Measurements from ENCODE around the gene RIT2.
"Not testable (repeated sequence)": the region's sequence is repeated elsewhere in the genome, so short reads cannot be mapped to it uniquely, and the experiment has no call there.

The RIT2 gene

GRCh38 chr18:42830936-42831335 is 284.5 kb downstream of the RIT2 start:
- DNase-seq (ENCODE audit: low read depth) = no peak

- no peak for DNase-seq (ENCODE audit: low read depth)
Observed at GRCh38 chr18:42828881-42829280, 286.6 kb downstream of the RIT2 start.

- DNase-seq (ENCODE audit: low read depth) = no peak
Observed at GRCh38 chr18:42824178-42824577, 291.3 kb downstream of the RIT2 start.

GRCh38 chr18:42822711-42823110 is 292.8 kb downstream of the RIT2 start:
- DNase-seq (ENCODE audit: low read depth) = no peak

- DNase-seq (ENCODE audit: low read depth) = no peak
Observed at GRCh38 chr18:42821492-42821891, 294.0 kb downstream of the RIT2 start.

GRCh38 chr18:42814618-42815017 is 300.9 kb downstream of the RIT2 start:
- no peak for DNase-seq (ENCODE audit: low read depth)

DNA sequence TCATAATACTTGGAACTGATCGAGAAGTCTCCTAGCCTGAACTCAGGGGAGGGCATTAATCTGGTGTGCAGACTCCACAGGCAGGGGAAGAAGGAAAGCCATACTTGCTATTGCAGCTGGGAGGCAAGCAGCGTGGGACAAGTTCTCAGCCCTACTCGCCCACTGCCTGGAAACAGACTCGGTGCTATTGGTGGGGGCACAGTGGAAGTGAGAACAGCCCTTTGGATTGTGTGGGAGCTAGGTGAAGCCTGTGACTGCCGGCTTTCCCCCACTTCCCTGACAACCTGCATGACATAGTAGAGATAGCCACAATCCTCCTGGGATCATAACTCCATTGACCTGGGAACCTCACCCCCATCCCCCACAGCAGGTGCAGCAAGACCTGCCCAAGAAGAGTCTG is 301.3 kb downstream of the RIT2 start:
- no peak for DNase-seq (ENCODE audit: low read depth)

DNA sequence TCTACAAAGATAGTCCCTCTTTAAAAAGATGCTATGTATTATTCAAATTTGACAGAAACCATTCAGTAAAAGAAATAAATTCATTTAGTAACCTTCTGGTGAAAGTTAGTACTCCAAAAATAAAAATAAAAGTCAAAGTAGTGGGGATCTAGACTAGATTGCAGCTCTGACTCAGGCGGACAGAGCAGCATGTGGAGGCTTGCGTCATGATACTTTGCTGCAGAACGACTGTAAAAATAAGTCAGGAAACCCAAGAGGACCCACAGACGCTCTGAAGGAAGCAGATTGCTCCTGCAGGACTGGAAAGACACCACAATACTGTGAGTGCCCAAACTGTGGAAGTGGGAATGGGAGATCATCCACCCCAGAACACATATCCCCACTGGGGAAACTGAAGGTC is 301.9 kb downstream of the RIT2 start:
- no peak for DNase-seq (ENCODE audit: low read depth)

DNA sequence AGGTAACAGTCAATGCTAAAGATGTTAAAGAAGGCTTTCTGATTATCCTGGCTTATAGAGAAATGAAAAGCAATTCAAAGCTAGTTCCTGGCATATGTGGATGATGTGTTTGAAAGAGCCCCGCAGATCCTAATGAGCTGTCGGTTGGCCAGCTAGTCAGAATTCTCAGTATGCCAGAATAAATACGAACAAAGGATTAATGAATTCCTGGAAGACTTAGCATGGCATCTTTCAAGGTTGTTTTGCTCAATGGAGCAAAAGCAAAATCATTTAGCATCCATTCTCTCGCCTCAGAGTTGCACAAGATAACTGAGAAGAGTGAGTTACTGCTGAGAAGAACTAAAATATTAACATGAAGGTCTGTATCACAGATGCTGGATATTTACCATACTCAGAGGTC is 307.6 kb downstream of the RIT2 start:
- DNase-seq (ENCODE audit: low read depth) = no peak

- DNase-seq (ENCODE audit: low read depth) = no peak
Observed at GRCh38 chr18:42801706-42802105, 313.8 kb downstream of the RIT2 start.

DNA sequence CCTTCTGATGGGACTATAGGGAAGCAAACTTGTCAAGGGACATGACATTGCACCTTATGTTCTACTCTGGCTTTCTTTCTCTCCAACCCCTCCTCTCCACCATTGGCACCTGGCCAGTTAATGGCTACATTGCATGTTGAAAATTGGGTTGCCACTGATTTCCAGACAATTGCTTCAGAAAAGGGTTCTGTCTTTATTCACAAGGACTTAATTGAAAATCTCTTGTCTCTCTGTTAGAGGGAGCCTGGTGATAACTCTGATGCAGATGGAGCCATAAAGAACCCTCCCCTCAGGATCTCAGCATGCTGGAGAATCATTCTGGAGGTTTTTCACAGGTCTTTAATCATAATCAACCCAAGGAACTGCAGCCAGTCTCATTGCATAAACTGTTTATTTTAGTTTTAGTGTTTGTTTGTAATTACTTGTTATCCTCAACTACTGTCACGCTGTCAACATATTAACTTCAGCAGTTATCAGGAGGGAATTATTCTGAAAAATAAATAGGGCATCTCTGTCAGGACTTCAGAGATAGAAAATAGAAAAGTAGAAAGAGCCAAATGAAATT is 316.8 kb downstream of the RIT2 start:
- no peak for DNase-seq (ENCODE audit: low read depth)

GRCh38 chr18:42795213-42795789 is 320.2 kb downstream of the RIT2 start:
- DNase-seq (ENCODE audit: low read depth) = not testable (repeated sequence)

- DNase-seq (ENCODE audit: low read depth) = no peak
Observed at GRCh38 chr18:42792731-42793130, 322.8 kb downstream of the RIT2 start.

GRCh38 chr18:42784632-42785031 is 330.9 kb downstream of the RIT2 start:
- no peak for DNase-seq (ENCODE audit: low read depth)

- no peak for DNase-seq (ENCODE audit: low read depth)
Observed at GRCh38 chr18:42782929-42783328, 332.6 kb downstream of the RIT2 start.

GRCh38 chr18:42781298-42781815 is 334.1 kb downstream of the RIT2 start:
- DNase-seq (ENCODE audit: low read depth) = no peak

- no peak for DNase-seq (ENCODE audit: low read depth)
Observed at GRCh38 chr18:42780171-42780570, 335.3 kb downstream of the RIT2 start.

DNA sequence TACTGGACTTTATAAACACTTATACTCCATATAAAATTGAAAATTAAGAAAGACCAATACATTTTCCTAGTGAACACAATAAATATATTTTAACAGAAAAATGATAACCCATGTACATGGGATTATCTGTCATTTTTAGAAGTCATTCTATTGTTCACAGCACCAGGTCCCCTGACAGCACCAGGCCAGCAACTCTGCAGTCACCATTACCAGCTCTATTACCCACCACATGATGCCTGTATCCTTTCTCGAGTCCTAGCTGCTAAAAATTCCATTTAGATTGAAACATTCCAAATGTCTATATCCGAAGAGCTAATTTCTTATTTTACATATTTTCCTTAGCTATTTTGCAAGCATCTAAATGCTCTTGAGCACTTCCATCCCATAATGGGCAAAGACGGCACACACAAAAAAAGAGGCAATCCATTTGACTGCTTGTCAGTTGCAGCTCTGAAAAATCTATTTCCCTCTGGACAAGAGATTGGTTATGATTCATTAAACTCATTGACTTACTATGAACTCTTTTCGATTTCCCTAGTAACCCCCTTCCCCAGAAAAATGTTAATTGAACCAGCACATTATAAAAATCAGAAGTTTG is 336.9 kb downstream of the RIT2 start:
- DNase-seq (ENCODE audit: low read depth) = no peak

DNA sequence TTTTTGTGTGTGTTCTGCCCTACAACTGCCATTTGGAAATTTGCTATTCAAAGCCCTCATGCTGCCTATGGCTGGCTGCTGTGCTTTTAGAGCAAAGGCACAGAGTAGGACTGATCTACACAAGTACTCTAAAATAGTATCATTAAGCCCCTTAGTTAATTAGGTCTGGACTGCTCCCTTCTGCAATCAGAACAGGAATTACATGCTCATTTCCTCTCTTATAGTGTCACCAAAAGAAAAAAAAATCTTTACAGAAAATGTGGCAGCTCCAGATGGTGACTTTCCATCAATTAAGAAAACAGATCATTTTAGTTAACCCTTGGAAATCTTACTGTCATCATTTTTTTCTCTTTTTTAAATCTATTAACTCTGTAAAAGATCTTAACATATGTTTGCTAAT is 337.5 kb downstream of the RIT2 start:
- no peak for DNase-seq (ENCODE audit: low read depth)

DNA sequence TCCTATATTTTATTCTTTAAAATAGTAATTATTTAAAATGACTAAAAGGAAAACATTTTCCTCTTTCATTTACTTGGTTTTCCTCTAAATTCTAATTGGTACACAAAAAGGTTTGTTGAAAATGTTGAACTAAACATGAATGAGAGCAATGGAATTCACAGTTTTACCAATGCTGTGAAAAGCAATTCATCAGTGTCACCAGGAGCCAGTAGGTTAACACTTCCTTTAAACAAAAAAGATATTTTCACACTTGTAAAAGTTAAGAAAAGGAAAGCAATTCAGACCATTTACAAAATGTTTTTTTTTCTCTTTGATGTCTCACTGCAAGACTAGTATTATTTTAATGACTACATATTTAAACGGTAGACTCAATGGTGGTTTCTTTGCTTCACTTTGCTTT is 341.6 kb downstream of the RIT2 start:
- DNase-seq (ENCODE audit: low read depth) = no peak

GRCh38 chr18:42771936-42772335 is 343.5 kb downstream of the RIT2 start:
- no peak for DNase-seq (ENCODE audit: low read depth)

GRCh38 chr18:42765302-42765701 is 350.2 kb downstream of the RIT2 start:
- no peak for DNase-seq (ENCODE audit: low read depth)

DNA sequence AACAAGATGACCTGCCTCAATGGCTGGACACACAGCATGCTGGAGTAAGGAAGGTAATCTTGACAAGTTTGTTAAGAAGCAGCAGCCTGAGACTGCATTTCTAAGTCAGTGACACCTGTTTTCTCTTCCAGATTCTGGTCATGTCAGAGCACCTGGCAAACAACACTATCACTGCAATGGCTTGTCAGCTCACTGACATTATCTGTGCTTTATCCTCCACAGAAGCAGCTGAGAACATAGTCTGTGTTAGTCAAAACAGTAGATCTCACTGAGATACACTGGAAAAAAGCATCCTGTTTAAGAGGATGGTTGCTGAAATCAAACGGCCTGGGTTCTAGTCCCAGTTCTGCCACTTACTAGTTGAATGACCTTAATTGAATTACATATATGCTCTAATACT is 355.2 kb downstream of the RIT2 start:
- DNase-seq (ENCODE audit: low read depth) = no peak

DNA sequence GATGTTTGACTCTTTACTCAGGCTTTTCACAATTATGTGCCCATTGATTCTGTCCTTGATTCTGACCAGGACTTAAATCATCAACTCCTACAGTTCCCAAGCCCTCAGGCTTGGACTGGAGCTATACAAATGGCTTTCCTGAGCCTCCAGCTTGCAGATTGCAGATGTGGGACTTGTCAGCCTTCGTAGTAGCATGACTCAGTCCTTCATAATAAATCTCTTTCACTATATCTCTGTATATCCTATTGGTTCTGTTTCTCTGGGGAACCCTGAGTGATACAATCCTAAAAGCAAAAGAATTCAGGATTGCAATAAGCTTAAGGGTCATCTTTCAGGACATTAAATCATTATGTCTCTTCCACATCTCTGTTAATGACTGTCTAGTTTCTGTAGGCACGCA is 356.6 kb downstream of the RIT2 start:
- no peak for DNase-seq (ENCODE audit: low read depth)
